CD4-positive, alpha-beta T cell (primary cell): ENCODE data around the gene SNX13. TPM values are rescaled to one million over a fixed set of nuclear protein-coding genes. Genes with fewer than 3 reads are reported as not detected.

Experiments used
- ATAC-seq: fragments of 200-7000 bp; cut with Tn5 transposase; one replicate; pipeline ENCODE4 v1.10.0; 2022; ENCODE audit warnings: mild to moderate bottlenecking; ENCODE audit not compliant: poor library complexity
- CTCF ChIA-PET: fragments of 350-600 bp; sonication (Branson Sonifier 250); formaldehyde crosslinking; loops from one replicate; lab custom pipeline; 2021; ENCODE audit warnings: antibody characterized with exemption, inconsistent platforms; lab: Charles Lee
- POLR2A ChIA-PET: fragments of 350-600 bp; sonication (Branson Sonifier 250); formaldehyde crosslinking; loops from one replicate; lab custom pipeline; 2021; ENCODE audit warnings: antibody characterized with exemption, inconsistent platforms; lab: Charles Lee
- DNase-seq, 14 experiments: peaks; one replicate each; pipeline ENCODE4 v3.0.0-alpha.2; 2013 to 2020; ENCODE audit warnings: mixed read lengths in 2 of 14
- H3K27ac ChIP-seq, 2 donors: one replicate each; pipeline versions ENCODE4 v1.5.1 to v1.7.0; 2013; ENCODE audit warnings: low read length in 2 of 2, low read depth in 1 of 2, mild to moderate bottlenecking in 1 of 2
- H3K27me3 ChIP-seq, 2 experiments: 1 replicate in 1 of 2; 2 replicates in 1 of 2; pipeline versions ENCODE4 v1.6.1 to v1.7.0; 2013; ENCODE audit warnings: low read length in 2 of 2, control low read depth in 1 of 2, mild to moderate bottlenecking in 1 of 2, moderate library complexity in 1 of 2; ENCODE audit not compliant: insufficient read depth in 2 of 2, control insufficient read depth in 1 of 2
- H3K36me3 ChIP-seq: one replicate; pipeline ENCODE4 v1.6.1; 2013; ENCODE audit warnings: low read length, control low read depth; ENCODE audit not compliant: insufficient read depth
- H3K4me1 ChIP-seq: one replicate; pipeline ENCODE4 v1.6.1; 2013; ENCODE audit warnings: low read length, control low read depth; ENCODE audit not compliant: insufficient read depth
- H3K4me3 ChIP-seq: one replicate; pipeline ENCODE4 v1.5.1; 2013; ENCODE audit warnings: mild to moderate bottlenecking, low read length, moderate library complexity
- H3K9me3 ChIP-seq, 2 experiments: 1 replicate in 1 of 2; 2 replicates in 1 of 2; pipeline versions ENCODE4 v1.6.1 to v1.7.0; 2013; ENCODE audit warnings: low read length in 2 of 2, mild to moderate bottlenecking in 2 of 2, control low read depth in 1 of 2, moderate library complexity in 1 of 2; ENCODE audit not compliant: control insufficient read depth in 1 of 2, insufficient read depth in 1 of 2
- H3K27ac Mint-ChIP-seq: one replicate; pipeline ENCODE4 v1.8.0; 2020; ENCODE audit warnings: mixed read lengths
- H3K27me3 Mint-ChIP-seq: one replicate; pipeline ENCODE4 v1.8.0; 2021; ENCODE audit warnings: mixed read lengths
- H3K36me3 Mint-ChIP-seq: one replicate; pipeline ENCODE4 v1.8.0; 2021; ENCODE audit warnings: low read depth, mixed read lengths
- H3K4me1 Mint-ChIP-seq: one replicate; pipeline ENCODE4 v1.8.0; 2021; ENCODE audit warnings: low read depth, mixed read lengths
- H3K4me3 Mint-ChIP-seq: one replicate; pipeline ENCODE4 v1.8.0; 2020; ENCODE audit warnings: mild to moderate bottlenecking, mixed read lengths
- H3K9me3 Mint-ChIP-seq: one replicate; pipeline ENCODE4 v1.8.0; 2020; ENCODE audit warnings: mixed read lengths
- intact Hi-C, 2 experiments: fragments of 100-400 bp; cut with DNase I in 1 of 2; cut with micrococcal nuclease in 1 of 2; formaldehyde crosslinking; loops; one replicate each; pipeline versions ENCODE4 v1.15.1 to v1.9.0; 2023 to 2025; cut with DNase I, micrococcal nuclease
- total RNA-seq, 174 experiments: library from RNA in 2 of 174; stranded (reverse) in 2 of 174; gene quantifications; one replicate each; pipeline ENCODE4 v1.2.3 and lab custom pipeline; 2021 to 2026
- TF ChIP-seq, protein P1 (sequence below): fragments of 200-600 bp; IDR thresholded peaks from one replicate; pipeline ENCODE4 v1.8.0; 2022; ENCODE audit warnings: antibody characterized with exemption, mild to moderate bottlenecking

The SNX13 gene
- total RNA-seq, 2 experiments from 2014 or later = 24.0 to 25.8 TPM

DNA sequence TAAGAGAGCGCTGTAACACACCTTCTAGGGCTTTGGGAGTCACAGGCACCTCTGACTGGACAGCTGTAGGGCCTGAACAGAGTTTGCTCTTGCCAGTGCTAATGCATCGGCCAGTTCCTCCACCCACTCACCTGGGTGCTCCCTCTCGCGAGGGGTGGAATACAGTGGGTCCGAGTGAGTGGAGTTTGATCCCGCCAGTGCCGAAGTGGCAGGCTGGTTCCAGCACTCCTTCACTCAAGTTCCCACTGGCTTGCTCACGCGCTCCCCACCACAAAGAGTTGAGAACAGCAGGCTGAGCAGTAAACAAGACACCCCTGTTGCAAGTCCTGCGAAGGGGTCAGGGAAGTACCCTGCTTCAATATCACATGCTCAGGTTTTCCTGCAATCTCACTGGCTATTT is 91.8 kb downstream of the SNX13 start:
- DNase-seq (no peak), ATAC-seq (no peak)
- intact Hi-C loops = loop anchor here in 1 of 2 experiments (10.0 kb wide), 1 partner anchor 86 kb away; no protein-coding TSS in a partner anchor
- TF ChIP-seq, protein P1, sequence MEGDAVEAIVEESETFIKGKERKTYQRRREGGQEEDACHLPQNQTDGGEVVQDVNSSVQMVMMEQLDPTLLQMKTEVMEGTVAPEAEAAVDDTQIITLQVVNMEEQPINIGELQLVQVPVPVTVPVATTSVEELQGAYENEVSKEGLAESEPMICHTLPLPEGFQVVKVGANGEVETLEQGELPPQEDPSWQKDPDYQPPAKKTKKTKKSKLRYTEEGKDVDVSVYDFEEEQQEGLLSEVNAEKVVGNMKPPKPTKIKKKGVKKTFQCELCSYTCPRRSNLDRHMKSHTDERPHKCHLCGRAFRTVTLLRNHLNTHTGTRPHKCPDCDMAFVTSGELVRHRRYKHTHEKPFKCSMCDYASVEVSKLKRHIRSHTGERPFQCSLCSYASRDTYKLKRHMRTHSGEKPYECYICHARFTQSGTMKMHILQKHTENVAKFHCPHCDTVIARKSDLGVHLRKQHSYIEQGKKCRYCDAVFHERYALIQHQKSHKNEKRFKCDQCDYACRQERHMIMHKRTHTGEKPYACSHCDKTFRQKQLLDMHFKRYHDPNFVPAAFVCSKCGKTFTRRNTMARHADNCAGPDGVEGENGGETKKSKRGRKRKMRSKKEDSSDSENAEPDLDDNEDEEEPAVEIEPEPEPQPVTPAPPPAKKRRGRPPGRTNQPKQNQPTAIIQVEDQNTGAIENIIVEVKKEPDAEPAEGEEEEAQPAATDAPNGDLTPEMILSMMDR = no peak
- Mint-ChIP-seq H3K27ac (no peak overlapping the region), H3K9me3 (no peaks in the 10 kb centered on the region), H3K27me3 (no peaks in the 10 kb centered on the region), H3K4me1 (peaks cover 28% of the 10 kb centered on the region), H3K4me3 (no peak overlapping the region), H3K36me3 (peaks cover 86% of the 10 kb centered on the region)
- Histone ChIP-seq H3K4me3 (no peak overlapping the region), H3K9me3 (no peaks in the 10 kb centered on the region), H3K27me3 (no peaks in the 10 kb centered on the region), H3K27ac (no peak overlapping the region), H3K4me1 (no peaks in the 10 kb centered on the region), H3K36me3 (peaks cover 18% of the 10 kb centered on the region)
- ChIA-PET POLR2A (no interaction called here), CTCF (no interaction called here)

DNA sequence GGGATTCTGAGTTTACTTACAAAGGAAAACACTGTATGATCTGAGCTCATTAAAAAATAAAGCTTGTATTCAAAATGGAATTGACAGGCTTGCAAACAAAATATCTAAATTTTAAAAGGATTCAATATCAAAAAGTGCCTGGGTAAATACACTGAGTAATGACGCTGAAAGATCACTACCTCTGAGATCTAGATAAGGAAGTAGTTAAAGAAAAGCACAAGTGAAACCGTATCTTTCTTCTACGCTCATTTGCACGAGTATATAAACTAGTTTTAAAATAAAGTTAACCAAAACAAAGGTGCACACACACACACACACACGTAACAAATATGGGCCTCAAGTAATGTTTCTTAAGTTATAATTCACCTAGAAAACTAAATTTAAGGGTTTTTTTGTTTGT is 93.4 kb downstream of the SNX13 start:
- no peak overlapping the region for H3K27ac Mint-ChIP-seq
- intact Hi-C loops = loop anchor here in 1 of 2 experiments (10.0 kb wide), 1 partner anchor 88 kb away; no protein-coding TSS in a partner anchor
- peaks cover 89% of the 10 kb centered on the region for H3K36me3 Mint-ChIP-seq

DNA sequence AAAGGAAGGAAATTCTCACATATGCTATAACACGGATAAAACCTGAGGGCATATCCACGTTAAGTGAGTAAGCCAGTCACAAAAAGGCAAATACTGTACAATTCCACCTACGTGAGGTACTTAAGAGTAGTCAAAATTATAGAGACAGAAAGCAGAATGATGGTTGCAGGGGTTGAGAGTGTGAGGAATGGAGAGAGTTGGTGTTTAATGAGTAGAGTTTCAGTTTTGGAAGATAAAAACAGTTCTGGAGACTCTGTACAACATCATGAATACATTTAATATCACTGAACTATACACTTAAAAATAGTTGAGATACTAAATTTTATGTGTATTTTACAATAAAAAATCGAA is 95.1 kb downstream of the SNX13 start:
- Histone ChIP-seq H3K27ac (no peak overlapping the region), H3K4me3 (no peak overlapping the region), H3K36me3 (peaks cover 35% of the 10 kb centered on the region), H3K9me3 (no peaks in the 10 kb centered on the region), H3K27me3 (no peaks in the 10 kb centered on the region), H3K4me1 (no peaks in the 10 kb centered on the region)
- peaks cover 29% of the 10 kb centered on the region for H3K4me1 Mint-ChIP-seq
- intact Hi-C loops = loop anchor here in 1 of 2 experiments (10.0 kb wide), 1 partner anchor 90 kb away; no protein-coding TSS in a partner anchor
- no peaks in the 10 kb centered on the region for H3K27me3 Mint-ChIP-seq
- no peak overlapping the region for H3K27ac Mint-ChIP-seq
- ATAC-seq (no peak), DNase-seq (no peak)
- ChIA-PET POLR2A (no interaction called here), CTCF (no interaction called here)
- H3K36me3 Mint-ChIP-seq = peaks cover 87% of the 10 kb centered on the region
- H3K9me3 Mint-ChIP-seq = no peaks in the 10 kb centered on the region
- TF ChIP-seq, protein P1 = no peak
- no peak overlapping the region for H3K4me3 Mint-ChIP-seq

More for the DNA sequence above, 93.4 kb downstream of the SNX13 start:
- Histone ChIP-seq H3K4me1 (no peaks in the 10 kb centered on the region), H3K27ac (no peak overlapping the region), H3K9me3 (no peaks in the 10 kb centered on the region), H3K36me3 (peaks cover 25% of the 10 kb centered on the region), H3K27me3 (no peaks in the 10 kb centered on the region), H3K4me3 (no peak overlapping the region)
- Mint-ChIP-seq H3K4me3 (no peak overlapping the region), H3K9me3 (no peaks in the 10 kb centered on the region), H3K4me1 (peaks cover 29% of the 10 kb centered on the region), H3K27me3 (no peaks in the 10 kb centered on the region)
- CTCF ChIA-PET = no interaction called here
- ATAC-seq = no peak
- POLR2A ChIA-PET = no interaction called here
- TF ChIP-seq, protein P1 = no peak
- no peak for DNase-seq
